ENCODE measurements around the gene SIGLEC1. TPM values are rescaled to one million over a fixed set of nuclear protein-coding genes. Genes with fewer than 3 reads are reported as not detected.

SIGLEC1 gene
- total RNA-seq, 1 donor from 2014 or later = not detected

GRCh38 chr20:3705491-3705969, 6.9 kb downstream of the SIGLEC1 start:
- Mint-ChIP-seq H3K4me3 (ENCODE audit: low read depth) (no peak overlapping the region), H3K36me3 (ENCODE audit: insufficient read depth) (no peaks in the 10 kb centered on the region), H3K27ac (no peak overlapping the region), H3K27me3 (peaks cover 7% of the 10 kb centered on the region), H3K4me1 (ENCODE audit: low read depth) (peaks cover 2% of the 10 kb centered on the region), H3K9me3 (ENCODE audit: low read depth) (no peaks in the 10 kb centered on the region)
- no peak for DNase-seq (ENCODE audit: low spot score, unreplicated experiment)
- no peak for TF ChIP-seq CTCF (IDR thresholded peaks at IDR 0.05; ENCODE audit: unreplicated experiment)

- Mint-ChIP-seq H3K4me3 (ENCODE audit: low read depth) (no peak overlapping the region), H3K27ac (no peak overlapping the region), H3K36me3 (ENCODE audit: insufficient read depth) (no peaks in the 10 kb centered on the region), H3K4me1 (ENCODE audit: low read depth) (no peaks in the 10 kb centered on the region), H3K27me3 (peaks cover 7% of the 10 kb centered on the region), H3K9me3 (ENCODE audit: low read depth) (no peaks in the 10 kb centered on the region)
- no peak for DNase-seq (ENCODE audit: low spot score, unreplicated experiment)
- no peak for TF ChIP-seq CTCF (IDR thresholded peaks at IDR 0.05; ENCODE audit: unreplicated experiment)
These were observed 8.3 kb downstream of the SIGLEC1 start for GRCh38 chr20:3704087-3704486.

GRCh38 chr20:3702611-3703391, 9.6 kb downstream of the SIGLEC1 start:
- DNase-seq (ENCODE audit: low spot score, unreplicated experiment) = no peak
- peaks cover 4% of the 10 kb centered on the region for H3K27me3 Mint-ChIP-seq
- H3K27ac Mint-ChIP-seq = no peak overlapping the region
- H3K4me1 Mint-ChIP-seq (ENCODE audit: low read depth) = no peaks in the 10 kb centered on the region
- no peaks in the 10 kb centered on the region for H3K36me3 Mint-ChIP-seq (ENCODE audit: insufficient read depth)
- no peak overlapping the region for H3K4me3 Mint-ChIP-seq (ENCODE audit: low read depth)
- TF ChIP-seq CTCF (IDR thresholded peaks at IDR 0.05; ENCODE audit: unreplicated experiment) = no peak
- no peaks in the 10 kb centered on the region for H3K9me3 Mint-ChIP-seq (ENCODE audit: low read depth)

- Mint-ChIP-seq H3K9me3 (ENCODE audit: low read depth) (no peaks in the 10 kb centered on the region), H3K27ac (no peak overlapping the region), H3K4me1 (ENCODE audit: low read depth) (no peaks in the 10 kb centered on the region), H3K36me3 (ENCODE audit: insufficient read depth) (no peaks in the 10 kb centered on the region), H3K4me3 (ENCODE audit: low read depth) (no peak overlapping the region), H3K27me3 (peaks cover 3% of the 10 kb centered on the region)
- DNase-seq (ENCODE audit: low spot score, unreplicated experiment) = no peak
- no peak for TF ChIP-seq CTCF (IDR thresholded peaks at IDR 0.05; ENCODE audit: unreplicated experiment)
These were observed 11.1 kb downstream of the SIGLEC1 start for GRCh38 chr20:3701061-3701998.

GRCh38 chr20:3699037-3699436, 13.4 kb downstream of the SIGLEC1 start:
- peaks cover 3% of the 10 kb centered on the region for H3K27me3 Mint-ChIP-seq
- TF ChIP-seq CTCF (IDR thresholded peaks at IDR 0.05; ENCODE audit: unreplicated experiment) = no peak
- no peak overlapping the region for H3K27ac Mint-ChIP-seq
- no peak overlapping the region for H3K4me3 Mint-ChIP-seq (ENCODE audit: low read depth)
- no peaks in the 10 kb centered on the region for H3K9me3 Mint-ChIP-seq (ENCODE audit: low read depth)
- H3K36me3 Mint-ChIP-seq (ENCODE audit: insufficient read depth) = no peaks in the 10 kb centered on the region
- H3K4me1 Mint-ChIP-seq (ENCODE audit: low read depth) = no peaks in the 10 kb centered on the region
- DNase-seq (ENCODE audit: low spot score, unreplicated experiment) = no peak
